ENCODE data around the gene SHTN1.

SHTN1 gene

GRCh38 chr10:116973946-116974455 lies 31.0 kb downstream of the SHTN1 start:
- H3K27me3 ChIP-seq (ENCODE audit: insufficient read depth, low read length), result no peaks in the 10 kb centered on the region
- no peaks in the 10 kb centered on the region for H3K9me3 ChIP-seq (ENCODE audit: low read length)

GRCh38 chr10:116973371-116973905 lies 31.5 kb downstream of the SHTN1 start:
- no peaks in the 10 kb centered on the region for H3K36me3 ChIP-seq (ENCODE audit: insufficient read depth, low read length)
- H3K4me3 ChIP-seq (ENCODE audit: low read length), result no peak overlapping the region

More at GRCh38 chr10:116973946-116974455, 31.0 kb downstream of the SHTN1 start:
- H3K36me3 ChIP-seq (ENCODE audit: insufficient read depth, low read length), result no peaks in the 10 kb centered on the region
- no peak overlapping the region for H3K4me3 ChIP-seq (ENCODE audit: low read length)
- H3K4me1 ChIP-seq (ENCODE audit: insufficient read depth, low read length), result peaks cover 21% of the 10 kb centered on the region
- H2AFZ ChIP-seq (ENCODE audit: low read depth, low read length), result no peak overlapping the region

DNA sequence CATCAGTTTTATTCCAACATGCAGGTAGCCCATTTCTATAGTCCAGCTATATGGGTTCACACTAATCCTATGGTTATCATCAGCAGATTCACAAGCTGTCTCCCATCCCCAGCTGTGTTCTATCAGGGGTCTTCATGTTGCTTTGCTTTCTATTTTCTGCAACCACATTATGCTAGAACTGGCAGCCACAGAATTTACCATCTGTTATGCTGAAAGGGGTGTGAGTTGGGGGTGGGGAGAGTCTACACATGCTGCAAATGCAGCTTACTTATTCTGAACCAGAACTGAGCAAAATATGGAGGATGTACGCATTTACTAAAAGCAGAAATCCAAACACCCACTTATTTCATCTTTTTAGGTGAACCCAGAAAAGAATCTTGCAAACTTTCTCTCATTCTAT lies 32.9 kb downstream of the SHTN1 start:
- no peaks in the 10 kb centered on the region for H3K9me3 ChIP-seq (ENCODE audit: low read length)
- H3K4me3 ChIP-seq (ENCODE audit: low read length), result no peak overlapping the region
- H3K4me1 ChIP-seq (ENCODE audit: insufficient read depth, low read length), result peaks cover 21% of the 10 kb centered on the region
- H3K36me3 ChIP-seq (ENCODE audit: insufficient read depth, low read length), result no peaks in the 10 kb centered on the region
- no peaks in the 10 kb centered on the region for H3K27me3 ChIP-seq (ENCODE audit: insufficient read depth, low read length)
- no peak overlapping the region for H2AFZ ChIP-seq (ENCODE audit: low read depth, low read length)

More at GRCh38 chr10:116973371-116973905, 31.5 kb downstream of the SHTN1 start:
- Histone ChIP-seq H3K27me3 (ENCODE audit: insufficient read depth, low read length) (no peaks in the 10 kb centered on the region), H3K4me1 (ENCODE audit: insufficient read depth, low read length) (peaks cover 21% of the 10 kb centered on the region), H2AFZ (ENCODE audit: low read depth, low read length) (no peak overlapping the region), H3K9me3 (ENCODE audit: low read length) (no peaks in the 10 kb centered on the region)

DNA sequence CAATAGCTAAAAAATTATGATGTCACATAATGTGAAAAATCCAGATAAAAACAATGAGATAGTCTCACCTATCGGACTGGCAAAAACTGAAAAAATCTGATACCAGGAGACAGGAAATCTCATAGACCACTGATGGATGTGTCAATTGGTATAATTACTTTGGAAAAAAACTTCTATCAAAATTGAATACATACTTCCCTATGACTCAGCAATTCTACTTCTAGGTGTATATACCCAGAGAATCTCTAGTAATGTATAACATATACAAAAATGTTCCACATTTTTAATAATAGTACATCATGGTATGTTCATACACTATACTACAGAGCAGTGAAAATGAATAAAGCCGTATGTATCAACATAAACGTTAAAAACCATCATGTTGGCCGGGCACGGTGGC lies 34.9 kb downstream of the SHTN1 start:
- no peaks in the 10 kb centered on the region for H3K36me3 ChIP-seq (ENCODE audit: insufficient read depth, low read length)

GRCh38 chr10:116968331-116968730 lies 36.7 kb downstream of the SHTN1 start:
- Histone ChIP-seq H3K4me1 (ENCODE audit: insufficient read depth, low read length) (peaks cover 3% of the 10 kb centered on the region), H3K9me3 (ENCODE audit: low read length) (no peaks in the 10 kb centered on the region), H3K36me3 (ENCODE audit: insufficient read depth, low read length) (no peaks in the 10 kb centered on the region), H3K4me3 (ENCODE audit: low read length) (no peak overlapping the region), H3K27me3 (ENCODE audit: insufficient read depth, low read length) (no peaks in the 10 kb centered on the region), H2AFZ (ENCODE audit: low read depth, low read length) (no peak overlapping the region)

More for the DNA sequence above, 34.9 kb downstream of the SHTN1 start:
- Histone ChIP-seq H3K4me1 (ENCODE audit: insufficient read depth, low read length) (peaks cover 18% of the 10 kb centered on the region), H3K27me3 (ENCODE audit: insufficient read depth, low read length) (no peaks in the 10 kb centered on the region), H3K4me3 (ENCODE audit: low read length) (no peak overlapping the region), H2AFZ (ENCODE audit: low read depth, low read length) (no peak overlapping the region), H3K9me3 (ENCODE audit: low read length) (no peaks in the 10 kb centered on the region)

GRCh38 chr10:116961406-116962251 lies 43.4 kb downstream of the SHTN1 start:
- Histone ChIP-seq H3K4me3 (ENCODE audit: low read length) (no peak overlapping the region), H3K4me1 (ENCODE audit: insufficient read depth, low read length) (peaks cover 20% of the 10 kb centered on the region), H3K36me3 (ENCODE audit: insufficient read depth, low read length) (no peaks in the 10 kb centered on the region), H2AFZ (ENCODE audit: low read depth, low read length) (no peak overlapping the region), H3K9me3 (ENCODE audit: low read length) (no peaks in the 10 kb centered on the region), H3K27me3 (ENCODE audit: insufficient read depth, low read length) (no peaks in the 10 kb centered on the region)

GRCh38 chr10:116960066-116960776 lies 44.8 kb downstream of the SHTN1 start:
- Histone ChIP-seq H3K36me3 (ENCODE audit: insufficient read depth, low read length) (no peaks in the 10 kb centered on the region), H2AFZ (ENCODE audit: low read depth, low read length) (no peak overlapping the region), H3K4me1 (ENCODE audit: insufficient read depth, low read length) (peaks cover 20% of the 10 kb centered on the region), H3K9me3 (ENCODE audit: low read length) (no peaks in the 10 kb centered on the region), H3K4me3 (ENCODE audit: low read length) (no peak overlapping the region), H3K27me3 (ENCODE audit: insufficient read depth, low read length) (no peaks in the 10 kb centered on the region)

DNA sequence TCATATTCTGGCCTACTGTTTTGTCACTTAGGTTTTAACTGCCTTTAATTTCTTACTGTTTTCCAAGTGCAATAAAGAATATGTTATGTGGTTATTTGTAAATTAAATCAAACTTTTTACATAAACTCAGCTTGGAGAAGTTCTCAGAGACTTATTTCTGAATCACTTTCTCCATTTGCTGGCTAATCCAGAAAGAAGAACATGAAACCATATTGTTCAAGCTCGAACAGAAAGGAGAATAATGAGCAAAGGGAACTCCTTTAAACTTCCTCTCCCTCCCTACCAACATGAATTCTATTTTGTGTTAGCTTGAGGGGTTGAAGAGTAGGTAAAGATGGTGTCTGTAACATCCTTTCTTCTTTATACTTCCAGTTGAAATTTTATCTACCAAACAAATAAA lies 52.3 kb downstream of the SHTN1 start:
- Histone ChIP-seq H3K27me3 (ENCODE audit: insufficient read depth, low read length) (no peaks in the 10 kb centered on the region), H3K4me1 (ENCODE audit: insufficient read depth, low read length) (peaks cover 6% of the 10 kb centered on the region), H3K4me3 (ENCODE audit: low read length) (no peak overlapping the region), H2AFZ (ENCODE audit: low read depth, low read length) (no peak overlapping the region), H3K9me3 (ENCODE audit: low read length) (no peaks in the 10 kb centered on the region), H3K36me3 (ENCODE audit: insufficient read depth, low read length) (peaks cover 2% of the 10 kb centered on the region)

- Histone ChIP-seq H3K27me3 (ENCODE audit: insufficient read depth, low read length) (no peaks in the 10 kb centered on the region), H2AFZ (ENCODE audit: low read depth, low read length) (no peak overlapping the region), H3K9me3 (ENCODE audit: low read length) (no peaks in the 10 kb centered on the region), H3K4me1 (ENCODE audit: insufficient read depth, low read length) (peaks cover 15% of the 10 kb centered on the region), H3K36me3 (ENCODE audit: insufficient read depth, low read length) (peaks cover 2% of the 10 kb centered on the region), H3K4me3 (ENCODE audit: low read length) (no peak overlapping the region)
Measured at GRCh38 chr10:116948530-116948870, 56.5 kb downstream of the SHTN1 start.

GRCh38 chr10:116947841-116948529 lies 57.0 kb downstream of the SHTN1 start:
- Histone ChIP-seq H3K4me1 (ENCODE audit: insufficient read depth, low read length) (peaks cover 19% of the 10 kb centered on the region), H3K4me3 (ENCODE audit: low read length) (no peak overlapping the region), H3K36me3 (ENCODE audit: insufficient read depth, low read length) (peaks cover 2% of the 10 kb centered on the region)

DNA sequence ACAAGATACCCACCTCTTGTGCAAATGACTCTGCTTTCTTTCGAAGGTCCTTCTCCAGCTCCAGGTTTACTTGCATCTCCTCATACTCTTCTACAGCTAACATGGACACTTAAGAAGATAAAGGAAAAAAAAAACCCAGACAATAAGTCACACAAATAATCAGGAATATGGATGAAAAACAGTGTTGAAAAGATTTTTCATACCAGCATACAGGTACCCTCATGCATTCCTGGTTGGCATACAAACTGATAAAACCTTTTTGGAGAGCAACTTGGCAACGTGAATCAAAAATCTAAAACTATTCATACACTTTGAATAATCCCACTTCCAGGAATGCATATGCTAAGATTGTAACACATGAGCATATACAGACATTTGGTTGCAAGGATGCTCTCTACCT lies 60.1 kb downstream of the SHTN1 start:
- peaks cover 19% of the 10 kb centered on the region for H3K4me1 ChIP-seq (ENCODE audit: insufficient read depth, low read length)
- no peaks in the 10 kb centered on the region for H3K9me3 ChIP-seq (ENCODE audit: low read length)
- H3K36me3 ChIP-seq (ENCODE audit: insufficient read depth, low read length), result no peaks in the 10 kb centered on the region
- H2AFZ ChIP-seq (ENCODE audit: low read depth, low read length), result no peak overlapping the region
- no peaks in the 10 kb centered on the region for H3K27me3 ChIP-seq (ENCODE audit: insufficient read depth, low read length)
- H3K4me3 ChIP-seq (ENCODE audit: low read length), result no peak overlapping the region

More at GRCh38 chr10:116947841-116948529, 57.0 kb downstream of the SHTN1 start:
- no peaks in the 10 kb centered on the region for H3K27me3 ChIP-seq (ENCODE audit: insufficient read depth, low read length)
- no peaks in the 10 kb centered on the region for H3K9me3 ChIP-seq (ENCODE audit: low read length)
- H2AFZ ChIP-seq (ENCODE audit: low read depth, low read length), result no peak overlapping the region

DNA sequence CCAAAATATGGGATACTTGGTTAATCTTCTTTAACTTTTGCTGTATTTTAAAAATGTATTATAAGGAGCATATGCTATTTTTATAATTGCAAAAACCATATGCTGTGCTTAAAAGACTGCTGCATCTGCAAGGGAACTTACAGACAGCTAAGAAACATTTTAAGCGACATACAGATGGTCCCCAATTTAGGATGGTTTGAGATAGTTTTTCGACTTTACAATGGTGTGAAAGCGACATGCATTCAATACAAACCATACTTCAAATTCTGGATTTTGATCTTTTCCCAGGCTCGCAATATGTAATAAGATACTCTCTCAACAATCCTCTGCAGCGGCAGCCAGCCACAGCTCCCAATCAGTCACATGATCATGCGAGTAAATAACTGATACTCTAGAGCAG lies 73.2 kb downstream of the SHTN1 start:
- Histone ChIP-seq H3K27me3 (ENCODE audit: insufficient read depth, low read length) (no peaks in the 10 kb centered on the region), H3K9me3 (ENCODE audit: low read length) (no peaks in the 10 kb centered on the region), H3K4me3 (ENCODE audit: low read length) (no peak overlapping the region), H3K36me3 (ENCODE audit: insufficient read depth, low read length) (no peaks in the 10 kb centered on the region), H3K4me1 (ENCODE audit: insufficient read depth, low read length) (no peaks in the 10 kb centered on the region), H2AFZ (ENCODE audit: low read depth, low read length) (no peak overlapping the region)

GRCh38 chr10:116926426-116926825 lies 78.6 kb downstream of the SHTN1 start:
- no peaks in the 10 kb centered on the region for H3K27me3 ChIP-seq (ENCODE audit: insufficient read depth, low read length)
- no peaks in the 10 kb centered on the region for H3K36me3 ChIP-seq (ENCODE audit: insufficient read depth, low read length)
- H3K4me3 ChIP-seq (ENCODE audit: low read length), result no peak overlapping the region
- H3K4me1 ChIP-seq (ENCODE audit: insufficient read depth, low read length), result no peaks in the 10 kb centered on the region
- no peaks in the 10 kb centered on the region for H3K9me3 ChIP-seq (ENCODE audit: low read length)
- H2AFZ ChIP-seq (ENCODE audit: low read depth, low read length), result no peak overlapping the region

All from neuron (in vitro differentiated cells).